Uterus (tissue), 2 donors: ENCODE results near the gene OPRM1.

Experiments used
- CTCF ChIP-seq, 4 experiments: fragments of 200-600 bp in 2 of 4; fragments of 450-650 bp in 2 of 4; sonication (generic) in 2 of 4; IDR thresholded peaks; one replicate each; pipeline ENCODE4 v1.5.1; 2016 to 2019; ENCODE audit warnings: antibody characterized with exemption in 4 of 4, mild to moderate bottlenecking in 2 of 4, moderate library complexity in 1 of 4
- POLR2A ChIP-seq, 2 donors: fragments of 450-650 bp; IDR thresholded peaks; one replicate each; pipeline ENCODE4 v1.6.1; 2016; ENCODE audit warnings: antibody characterized with exemption in 2 of 2, mild to moderate bottlenecking in 1 of 2, moderate library complexity in 1 of 2

GRCh38 chr6:154143753-154144152 lies 104.7 kb downstream of the OPRM1 start:
- no peak for TF ChIP-seq CTCF (IDR thresholded peaks at IDR 0.05)
- no peak for TF ChIP-seq POLR2A (IDR thresholded peaks at IDR 0.05)
